H1 (cell line): Measurements from ENCODE around the gene NTS. TPM values are rescaled to one million over a fixed set of nuclear protein-coding genes. Genes with fewer than 3 reads are reported as not detected.

Experiments
- CBX8 ChIP-seq: fragments of 300-800, 300-1000 bp; sonication (generic); IDR thresholded peaks from 2 replicates; pipeline ENCODE4 v1.7.1; 2016; ENCODE audit warnings: low read depth, low read length, borderline replicate concordance
- CHD1 ChIP-seq: IDR thresholded peaks from 2 replicates; pipeline ENCODE4 v1.6.1; 2012; ENCODE audit warnings: low read depth, low read length, improper control_type of control experiment
- EGR1 ChIP-seq: IDR thresholded peaks from 2 replicates; pipeline ENCODE4 v1.6.1; 2011; ENCODE audit warnings: low read depth, low read length, borderline replicate concordance
- GTF2F1 ChIP-seq: IDR thresholded peaks from 2 replicates; pipeline ENCODE4 v1.6.1; 2012; ENCODE audit warnings: low read depth, low read length, improper control_type of control experiment, borderline replicate concordance
- JUN ChIP-seq: IDR thresholded peaks from 2 replicates; pipeline ENCODE4 v1.6.1; 2011; ENCODE audit warnings: low read depth, mild to moderate bottlenecking, improper control_type of control experiment, low read length
- JUND ChIP-seq: IDR thresholded peaks from 2 replicates; pipeline ENCODE4 v1.6.1; 2011; ENCODE audit warnings: mild to moderate bottlenecking, improper control_type of control experiment, low read length
- KDM1A ChIP-seq: fragments of 200-600, 300-600 bp; sonication (generic); IDR thresholded peaks from 2 replicates; pipeline ENCODE4 v1.7.1; 2016; ENCODE audit warnings: mild to moderate bottlenecking, low read length, borderline replicate concordance
- MAFK ChIP-seq: IDR thresholded peaks from 2 replicates; pipeline ENCODE4 v1.6.1; 2012; ENCODE audit warnings: low read depth, mild to moderate bottlenecking, improper control_type of control experiment, low read length
- SIRT6 ChIP-seq: IDR thresholded peaks from one replicate; pipeline ENCODE4 v1.7.1; 2012; ENCODE audit warnings: low read length, inconsistent platforms
- polyA plus RNA-seq, 7 experiments: library from polyadenylated mRNA; depleted of rRNA in 3 of 7; stranded (reverse) in 5 of 7; unstranded in 2 of 7; fragments of >200 nt in 5 of 7; fragments of 200-250 nt in 2 of 7; gene quantifications; 1 replicate in 5 of 7; 2 replicates in 1 of 7; 4 replicates in 1 of 7; pipeline versions ENCODE4 v1.2.1 to v1.2.3, GENCODE V29; 2011 to 2013; ENCODE audit warnings: missing spikeins in 2 of 7, mixed read lengths in 2 of 7
- total RNA-seq: library from RNA; stranded (reverse); fragmentation: NEBNext Ultra II Directional; extraction: Animal tissue kit (Norgen Biotek cat#: 25700); gene quantifications from 2 replicates; pipeline ENCODE4 v1.2.1, GENCODE V29; 2021
- TF ChIP-seq, protein P1 (sequence below): fragments of 300-600 bp; sonication (generic); IDR thresholded peaks from 2 replicates; pipeline ENCODE4 v1.7.1; 2012; ENCODE audit warnings: low read length, moderate library complexity, mild to moderate bottlenecking, inconsistent platforms; ENCODE audit not compliant: insufficient replicate concordance
- TF ChIP-seq, protein P2 (sequence below): IDR thresholded peaks from 2 replicates; pipeline ENCODE4 v1.6.1; 2011; ENCODE audit warnings: low read length, improper control_type of control experiment

NTS gene
- total and polyA plus RNA-seq, 2 of the 8 experiments (the other 6 are each of a cell fraction or from before 2014, with no cell fraction given): 17.0 to 36.6 TPM

DNA sequence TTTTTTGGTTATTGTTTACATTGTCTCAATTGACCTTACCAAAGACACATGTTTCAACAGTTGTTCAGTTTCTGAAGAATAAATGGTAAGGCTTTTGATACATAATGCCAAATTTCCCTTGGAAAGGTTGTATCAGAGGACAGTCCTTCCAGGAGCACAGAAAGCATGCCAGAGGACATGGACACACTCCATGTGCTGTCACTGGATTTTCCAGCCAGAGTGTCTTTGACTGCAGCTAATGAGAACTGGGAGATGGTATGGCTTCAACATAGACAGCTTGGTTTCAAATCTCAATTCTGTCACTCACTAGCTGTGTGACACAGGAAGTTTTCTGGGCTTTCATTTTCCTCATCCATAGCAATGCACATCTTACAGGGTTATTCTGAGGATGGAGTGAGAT is 20.6 kb downstream of the NTS start (continued):
- TF ChIP-seq, protein P1, sequence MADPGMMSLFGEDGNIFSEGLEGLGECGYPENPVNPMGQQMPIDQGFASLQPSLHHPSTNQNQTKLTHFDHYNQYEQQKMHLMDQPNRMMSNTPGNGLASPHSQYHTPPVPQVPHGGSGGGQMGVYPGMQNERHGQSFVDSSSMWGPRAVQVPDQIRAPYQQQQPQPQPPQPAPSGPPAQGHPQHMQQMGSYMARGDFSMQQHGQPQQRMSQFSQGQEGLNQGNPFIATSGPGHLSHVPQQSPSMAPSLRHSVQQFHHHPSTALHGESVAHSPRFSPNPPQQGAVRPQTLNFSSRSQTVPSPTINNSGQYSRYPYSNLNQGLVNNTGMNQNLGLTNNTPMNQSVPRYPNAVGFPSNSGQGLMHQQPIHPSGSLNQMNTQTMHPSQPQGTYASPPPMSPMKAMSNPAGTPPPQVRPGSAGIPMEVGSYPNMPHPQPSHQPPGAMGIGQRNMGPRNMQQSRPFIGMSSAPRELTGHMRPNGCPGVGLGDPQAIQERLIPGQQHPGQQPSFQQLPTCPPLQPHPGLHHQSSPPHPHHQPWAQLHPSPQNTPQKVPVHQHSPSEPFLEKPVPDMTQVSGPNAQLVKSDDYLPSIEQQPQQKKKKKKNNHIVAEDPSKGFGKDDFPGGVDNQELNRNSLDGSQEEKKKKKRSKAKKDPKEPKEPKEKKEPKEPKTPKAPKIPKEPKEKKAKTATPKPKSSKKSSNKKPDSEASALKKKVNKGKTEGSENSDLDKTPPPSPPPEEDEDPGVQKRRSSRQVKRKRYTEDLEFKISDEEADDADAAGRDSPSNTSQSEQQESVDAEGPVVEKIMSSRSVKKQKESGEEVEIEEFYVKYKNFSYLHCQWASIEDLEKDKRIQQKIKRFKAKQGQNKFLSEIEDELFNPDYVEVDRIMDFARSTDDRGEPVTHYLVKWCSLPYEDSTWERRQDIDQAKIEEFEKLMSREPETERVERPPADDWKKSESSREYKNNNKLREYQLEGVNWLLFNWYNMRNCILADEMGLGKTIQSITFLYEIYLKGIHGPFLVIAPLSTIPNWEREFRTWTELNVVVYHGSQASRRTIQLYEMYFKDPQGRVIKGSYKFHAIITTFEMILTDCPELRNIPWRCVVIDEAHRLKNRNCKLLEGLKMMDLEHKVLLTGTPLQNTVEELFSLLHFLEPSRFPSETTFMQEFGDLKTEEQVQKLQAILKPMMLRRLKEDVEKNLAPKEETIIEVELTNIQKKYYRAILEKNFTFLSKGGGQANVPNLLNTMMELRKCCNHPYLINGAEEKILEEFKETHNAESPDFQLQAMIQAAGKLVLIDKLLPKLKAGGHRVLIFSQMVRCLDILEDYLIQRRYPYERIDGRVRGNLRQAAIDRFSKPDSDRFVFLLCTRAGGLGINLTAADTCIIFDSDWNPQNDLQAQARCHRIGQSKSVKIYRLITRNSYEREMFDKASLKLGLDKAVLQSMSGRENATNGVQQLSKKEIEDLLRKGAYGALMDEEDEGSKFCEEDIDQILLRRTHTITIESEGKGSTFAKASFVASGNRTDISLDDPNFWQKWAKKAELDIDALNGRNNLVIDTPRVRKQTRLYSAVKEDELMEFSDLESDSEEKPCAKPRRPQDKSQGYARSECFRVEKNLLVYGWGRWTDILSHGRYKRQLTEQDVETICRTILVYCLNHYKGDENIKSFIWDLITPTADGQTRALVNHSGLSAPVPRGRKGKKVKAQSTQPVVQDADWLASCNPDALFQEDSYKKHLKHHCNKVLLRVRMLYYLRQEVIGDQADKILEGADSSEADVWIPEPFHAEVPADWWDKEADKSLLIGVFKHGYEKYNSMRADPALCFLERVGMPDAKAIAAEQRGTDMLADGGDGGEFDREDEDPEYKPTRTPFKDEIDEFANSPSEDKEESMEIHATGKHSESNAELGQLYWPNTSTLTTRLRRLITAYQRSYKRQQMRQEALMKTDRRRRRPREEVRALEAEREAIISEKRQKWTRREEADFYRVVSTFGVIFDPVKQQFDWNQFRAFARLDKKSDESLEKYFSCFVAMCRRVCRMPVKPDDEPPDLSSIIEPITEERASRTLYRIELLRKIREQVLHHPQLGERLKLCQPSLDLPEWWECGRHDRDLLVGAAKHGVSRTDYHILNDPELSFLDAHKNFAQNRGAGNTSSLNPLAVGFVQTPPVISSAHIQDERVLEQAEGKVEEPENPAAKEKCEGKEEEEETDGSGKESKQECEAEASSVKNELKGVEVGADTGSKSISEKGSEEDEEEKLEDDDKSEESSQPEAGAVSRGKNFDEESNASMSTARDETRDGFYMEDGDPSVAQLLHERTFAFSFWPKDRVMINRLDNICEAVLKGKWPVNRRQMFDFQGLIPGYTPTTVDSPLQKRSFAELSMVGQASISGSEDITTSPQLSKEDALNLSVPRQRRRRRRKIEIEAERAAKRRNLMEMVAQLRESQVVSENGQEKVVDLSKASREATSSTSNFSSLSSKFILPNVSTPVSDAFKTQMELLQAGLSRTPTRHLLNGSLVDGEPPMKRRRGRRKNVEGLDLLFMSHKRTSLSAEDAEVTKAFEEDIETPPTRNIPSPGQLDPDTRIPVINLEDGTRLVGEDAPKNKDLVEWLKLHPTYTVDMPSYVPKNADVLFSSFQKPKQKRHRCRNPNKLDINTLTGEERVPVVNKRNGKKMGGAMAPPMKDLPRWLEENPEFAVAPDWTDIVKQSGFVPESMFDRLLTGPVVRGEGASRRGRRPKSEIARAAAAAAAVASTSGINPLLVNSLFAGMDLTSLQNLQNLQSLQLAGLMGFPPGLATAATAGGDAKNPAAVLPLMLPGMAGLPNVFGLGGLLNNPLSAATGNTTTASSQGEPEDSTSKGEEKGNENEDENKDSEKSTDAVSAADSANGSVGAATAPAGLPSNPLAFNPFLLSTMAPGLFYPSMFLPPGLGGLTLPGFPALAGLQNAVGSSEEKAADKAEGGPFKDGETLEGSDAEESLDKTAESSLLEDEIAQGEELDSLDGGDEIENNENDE: no peak
- TF ChIP-seq SIRT6 (no peak), KDM1A (no peak), CHD1 (no peak), EGR1 (no peak), CBX8 (no peak), JUN (no peak), MAFK (no peak), JUND (no peak), GTF2F1 (no peak)
- TF ChIP-seq, protein P2, sequence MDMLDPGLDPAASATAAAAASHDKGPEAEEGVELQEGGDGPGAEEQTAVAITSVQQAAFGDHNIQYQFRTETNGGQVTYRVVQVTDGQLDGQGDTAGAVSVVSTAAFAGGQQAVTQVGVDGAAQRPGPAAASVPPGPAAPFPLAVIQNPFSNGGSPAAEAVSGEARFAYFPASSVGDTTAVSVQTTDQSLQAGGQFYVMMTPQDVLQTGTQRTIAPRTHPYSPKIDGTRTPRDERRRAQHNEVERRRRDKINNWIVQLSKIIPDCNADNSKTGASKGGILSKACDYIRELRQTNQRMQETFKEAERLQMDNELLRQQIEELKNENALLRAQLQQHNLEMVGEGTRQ: no peak
